ENCODE measurements around the gene C12orf42. TPM values are rescaled to one million over a fixed set of nuclear protein-coding genes. Genes with fewer than 3 reads are reported as not detected.

The C12orf42 gene
- total RNA-seq, 1 experiment from 2014 or later: not detected

- CTCF ChIA-PET: no interaction called here
Measured at GRCh38 chr12:103517161-103517560, 21.4 kb upstream of the C12orf42 start.

More at GRCh38 chr12:103517161-103517560, 21.4 kb upstream of the C12orf42 start:
- TF ChIP-seq ZBTB33 (IDR thresholded peaks at IDR 0.05; ENCODE audit: extremely low read depth, insufficient replicate concordance, low read length) (no peak), EZH2 (IDR thresholded peaks at IDR 0.05) (no peak), EZH2phosphoT487 (IDR thresholded peaks at IDR 0.05; ENCODE audit: borderline replicate concordance) (no peak), MAX (IDR thresholded peaks at IDR 0.05) (no peak), SIN3A (IDR thresholded peaks at IDR 0.05; ENCODE audit: low read depth) (no peak), POLR2AphosphoS5 (IDR thresholded peaks at IDR 0.05; ENCODE audit: low read depth, low read length) (no peak), POLR2A (IDR thresholded peaks at IDR 0.05; ENCODE audit: borderline replicate concordance, extremely low read depth, insufficient read depth, insufficient read length) (no peak), SP1 (IDR thresholded peaks at IDR 0.05; ENCODE audit: low read depth) (no peak), FOSL1 (IDR thresholded peaks at IDR 0.05; ENCODE audit: low read depth) (no peak), TCF7L2 (IDR thresholded peaks at IDR 0.05; ENCODE audit: borderline replicate concordance, extremely low read depth, insufficient read depth, insufficient read length) (no peak), REST (IDR thresholded peaks at IDR 0.05; ENCODE audit: low read depth) (no peak), EGR1 (IDR thresholded peaks at IDR 0.05; ENCODE audit: low read depth) (no peak), ZFX (IDR thresholded peaks at IDR 0.05) (no peak), ZNF274 (IDR thresholded peaks at IDR 0.05; ENCODE audit: low read depth, low read length) (no peak), ELF1 (IDR thresholded peaks at IDR 0.05; ENCODE audit: borderline replicate concordance, low read depth) (no peak), YY1 (IDR thresholded peaks at IDR 0.05; ENCODE audit: extremely low read depth, insufficient replicate concordance, low read depth, low read length) (no peak), ATF3 (IDR thresholded peaks at IDR 0.05) (no peak), CTCF (IDR thresholded peaks at IDR 0.05 in 2 of 3, conservative IDR thresholded peaks at IDR 0.05 in 1 of 3; ENCODE audit: borderline replicate concordance in 1 of 3, insufficient read depth in 1 of 3, low read depth in 2 of 3, low read length in 2 of 3) (no peak)
- RAD21 ChIA-PET (ENCODE audit: low non-redundant PET in 1 of 2, low total read pairs in 2 of 2, uncharacterized antibody in 2 of 2, unreplicated experiment in 2 of 2): no interaction called here
- H3K36me3 ChIP-seq (ENCODE audit: control insufficient read depth in 1 of 2, insufficient read depth in 2 of 2, low read length in 2 of 2): no peaks in the 10 kb centered on the region
- H4K20me1 ChIP-seq (ENCODE audit: insufficient read depth): no peaks in the 10 kb centered on the region
- no peaks in the 10 kb centered on the region for H3K9me3 ChIP-seq (ENCODE audit: control insufficient read depth in 1 of 2, insufficient read depth in 1 of 2, low read depth in 1 of 2, low read length in 2 of 2)
- H3K9me2 ChIP-seq (ENCODE audit: insufficient read depth): no peaks in the 10 kb centered on the region
- ATAC-seq (no peak), DNase-seq (ENCODE audit: low read depth, low spot score) (no peak)
- no peak overlapping the region for H2AFZ ChIP-seq (ENCODE audit: low read depth, low read length, poor library complexity, severe bottlenecking)
- H3K27me3 ChIP-seq (ENCODE audit: insufficient read depth, low read length): no peaks in the 10 kb centered on the region
- H3K4me3 ChIP-seq (replicated peaks in 1 of 2; ENCODE audit: low read depth in 1 of 2, low read length in 2 of 2): no peak overlapping the region
- intact Hi-C loops (cut with micrococcal nuclease): no loop called here
- BruUV-seq (replicated peaks): no TSS peak
- no peak overlapping the region for H3K9ac ChIP-seq (ENCODE audit: low read length)
- POLR2A ChIA-PET: no interaction called here
- no peak overlapping the region for H3K4me2 ChIP-seq (ENCODE audit: low read length)
- H3K79me2 ChIP-seq (ENCODE audit: insufficient read depth, low read length): no peaks in the 10 kb centered on the region
- no peaks in the 10 kb centered on the region for H3K4me1 ChIP-seq (ENCODE audit: control insufficient read depth in 1 of 2, insufficient read depth in 2 of 2, low read length in 2 of 2)
- no peak overlapping the region for H3K27ac ChIP-seq (ENCODE audit: low read depth, low read length)

Measured in HCT116 (cell line).